ENCODE data around the gene RABL2B.

Gene RABL2B

GRCh38 chr22:50722048-50722701 is 61.3 kb downstream of the RABL2B start:
- no peak for FAIRE-seq

- no peak for FAIRE-seq
Observed at GRCh38 chr22:50721257-50721844, 62.1 kb downstream of the RABL2B start.

GRCh38 chr22:50720301-50721256 is 62.9 kb downstream of the RABL2B start:
- FAIRE-seq, result no peak

GRCh38 chr22:50719814-50720300 is 63.6 kb downstream of the RABL2B start:
- FAIRE-seq, result no peak

DNA sequence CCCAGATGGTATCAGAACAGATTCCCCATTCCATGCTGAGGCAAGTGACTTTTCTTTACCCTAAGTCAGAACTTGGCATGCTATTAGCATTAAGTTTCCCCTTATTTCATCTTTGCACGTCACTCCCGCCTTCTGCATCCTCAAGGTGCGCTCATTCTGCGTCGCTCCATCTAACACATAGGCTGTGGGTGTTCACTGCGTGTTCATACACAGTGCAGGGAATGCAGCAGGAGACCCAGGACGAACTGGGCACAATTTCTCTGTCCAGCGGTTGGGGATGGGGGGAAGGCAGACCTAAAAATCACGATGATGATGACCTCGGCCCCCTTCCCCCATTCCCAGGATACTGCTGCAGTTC is 65.1 kb downstream of the RABL2B start:
- no peak for FAIRE-seq

- no peak for FAIRE-seq
Observed at GRCh38 chr22:50717709-50718351, 65.6 kb downstream of the RABL2B start.
